Activated T-helper 1 cell treated with anti-CD3 and anti-CD28 coated beads, Interleukin-12 subunit alpha, Interleukin-12 subunit beta, Interleukin-2, Interleukin-4 antibody, amounts not matched to agents 30 ng/mL and 10 ng/mL and 1 ng/mL, durations not matched to agents 14 hours and 24 hours and 36 hours (primary cell): ENCODE measurements around the gene APOBEC3A. TPM values are rescaled to one million over a fixed set of nuclear protein-coding genes. Genes with fewer than 3 reads are reported as not detected.
"Not testable (repeated sequence)": the region's sequence is repeated elsewhere in the genome, so short reads cannot be mapped to it uniquely, and the experiment has no call there.

ENCODE experiments used
- DNase-seq: peaks from one replicate; pipeline ENCODE4 v3.0.0; 2021; ENCODE audit warnings: low spot score
- H3K27ac Mint-ChIP-seq: one replicate; pipeline ENCODE4 v1.8.0; 2021; ENCODE audit warnings: mild to moderate bottlenecking, mixed read lengths
- H3K27me3 Mint-ChIP-seq: one replicate; pipeline ENCODE4 v1.8.0; 2022; ENCODE audit warnings: mild to moderate bottlenecking, moderate library complexity, mixed read lengths; ENCODE audit not compliant: insufficient read depth
- H3K36me3 Mint-ChIP-seq: one replicate; pipeline ENCODE4 v1.8.0; 2021; ENCODE audit warnings: low read depth, mixed read lengths
- H3K4me1 Mint-ChIP-seq: one replicate; pipeline ENCODE4 v1.8.0; 2021; ENCODE audit warnings: low read depth, mixed read lengths
- H3K4me3 Mint-ChIP-seq: one replicate; pipeline ENCODE4 v1.8.0; 2021; ENCODE audit warnings: mild to moderate bottlenecking, moderate library complexity, mixed read lengths
- H3K9me3 Mint-ChIP-seq: one replicate; pipeline ENCODE4 v1.8.0; 2021; ENCODE audit warnings: mixed read lengths
- intact Hi-C: fragments of 100-400 bp; cut with micrococcal nuclease; formaldehyde crosslinking; loops from one replicate; pipeline ENCODE4 v1.15.1; 2024
- total RNA-seq: library from RNA; stranded (reverse); gene quantifications from 2 replicates; pipeline ENCODE4 v1.2.3, GENCODE V29; 2022

APOBEC3A gene
- total RNA-seq, 1 donor from 2014 or later, result not detected

DNA sequence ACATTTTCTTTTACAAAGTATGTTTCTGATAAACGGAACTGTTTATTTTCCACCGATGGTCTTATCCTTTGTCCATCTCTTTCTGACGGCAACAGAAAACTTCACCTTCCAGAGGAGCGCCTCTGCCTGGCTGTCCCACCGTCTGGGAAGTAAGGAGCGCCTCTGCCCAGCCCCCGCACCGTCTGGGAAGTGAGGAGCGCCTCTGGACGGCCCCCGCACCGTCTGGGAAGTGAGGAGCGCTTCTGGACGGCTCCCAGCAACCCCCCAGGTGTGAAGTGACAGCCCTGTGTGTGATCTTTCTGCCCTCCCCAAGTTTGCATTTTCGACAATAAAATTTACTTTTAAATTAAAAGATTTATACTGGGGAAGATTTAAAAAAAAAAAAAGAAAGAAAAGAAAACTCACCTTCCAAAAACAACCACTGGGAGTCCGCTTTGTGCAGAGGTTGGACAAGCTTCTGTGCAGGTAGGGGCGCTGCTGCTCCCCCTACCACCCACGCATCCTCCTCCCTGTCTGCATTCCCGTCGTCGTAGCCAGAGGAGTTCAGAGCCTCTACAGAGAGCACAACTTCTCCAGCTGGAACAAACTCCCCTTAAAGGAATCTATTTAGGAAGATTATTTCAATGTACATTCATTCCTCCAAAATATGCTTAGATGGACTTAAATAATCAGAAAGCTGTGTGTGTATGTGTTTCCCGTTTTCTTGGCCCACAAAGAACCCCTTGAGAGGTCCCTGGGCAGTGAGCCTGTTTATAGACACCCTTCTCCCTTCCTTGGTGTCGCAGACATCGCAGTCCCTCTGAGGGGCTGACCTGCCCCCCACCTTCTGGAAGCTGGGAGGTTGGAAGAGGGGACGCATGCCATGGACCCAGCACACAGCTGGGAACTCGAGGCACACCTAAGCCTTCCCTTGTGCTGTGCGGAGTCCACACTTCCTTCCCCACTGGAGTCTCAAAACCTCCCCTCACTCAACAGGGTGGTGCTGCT, 23.9 kb downstream of the APOBEC3A start:
- H3K27me3 Mint-ChIP-seq, result no peaks in the 10 kb centered on the region
- peaks cover 12% of the 10 kb centered on the region for H3K9me3 Mint-ChIP-seq
- intact Hi-C loops, result loop anchor here (5.0 to 10.0 kb wide), 3 partner anchors 116 to 1176 kb away; partner anchors contain the start of genes APOBEC3H, GCAT and SUN2
- H3K4me1 Mint-ChIP-seq, result peaks cover 50% of the 10 kb centered on the region
- H3K36me3 Mint-ChIP-seq, result peaks cover 15% of the 10 kb centered on the region
- H3K4me3 Mint-ChIP-seq, result peak overlapping the region; percentile 75
- H3K27ac Mint-ChIP-seq, result peak overlapping the region; percentile 72
- DNase-seq, result no peak

DNA sequence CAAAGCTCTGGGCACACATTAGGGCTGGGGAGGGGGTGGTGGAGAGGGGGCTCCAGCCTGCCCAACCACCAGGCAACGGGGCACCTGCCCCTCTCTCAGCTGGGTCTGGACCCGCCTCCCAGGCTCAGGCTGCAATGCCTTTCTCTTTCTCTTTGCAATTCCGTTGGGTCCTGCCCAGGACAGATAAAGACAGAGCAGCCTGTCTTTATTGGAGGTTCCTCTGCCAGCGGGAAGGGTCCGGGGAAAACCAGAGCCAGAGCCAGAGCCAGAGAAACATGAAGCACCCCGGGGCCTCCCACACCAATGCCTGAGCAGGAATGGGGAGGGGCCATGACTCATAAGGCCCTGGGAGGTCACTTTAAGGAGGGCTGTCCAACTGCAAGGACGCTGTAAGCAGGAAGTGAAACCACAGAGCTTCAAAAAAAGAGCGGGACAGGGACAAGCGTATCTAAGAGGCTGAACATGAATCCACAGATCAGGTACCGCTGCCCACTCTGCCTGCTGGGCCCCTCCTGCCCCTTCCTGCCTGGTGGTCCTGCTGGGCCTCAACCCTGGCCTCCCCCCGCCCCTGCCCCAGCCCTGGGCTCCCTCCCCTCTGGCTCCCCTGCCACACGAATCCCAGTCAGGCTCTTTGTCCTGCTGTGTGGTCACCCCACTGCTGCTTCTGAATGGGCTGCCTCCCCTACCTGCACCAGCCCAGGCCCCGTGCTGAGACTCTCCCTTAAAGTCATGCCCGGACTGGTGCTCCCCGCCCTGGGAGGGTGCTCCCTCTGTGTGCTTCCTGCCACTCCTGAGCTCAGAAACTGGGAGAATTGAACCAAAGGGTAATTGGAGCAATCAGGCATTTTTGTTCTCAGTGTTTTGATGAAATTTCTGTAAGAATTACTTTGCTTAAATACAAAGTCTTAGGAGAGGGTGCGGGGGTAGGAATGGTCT, 24.9 kb downstream of the APOBEC3A start, which contains the start of gene APOBEC3B:
Gene APOBEC3B (plus strand): TSS at position 356 of the 936 bp plus-strand sequence. CDS start 107 bp downstream, at position 463.
- peaks cover 9% of the 10 kb centered on the region for H3K9me3 Mint-ChIP-seq
- intact Hi-C loops, result loop anchor here (1.0 to 10.0 kb wide), 5 partner anchors 9 to 1177 kb away; partner anchors contain the start of genes APOBEC3H, GCAT and SUN2
- H3K4me1 Mint-ChIP-seq, result peaks cover 53% of the 10 kb centered on the region

DNA sequence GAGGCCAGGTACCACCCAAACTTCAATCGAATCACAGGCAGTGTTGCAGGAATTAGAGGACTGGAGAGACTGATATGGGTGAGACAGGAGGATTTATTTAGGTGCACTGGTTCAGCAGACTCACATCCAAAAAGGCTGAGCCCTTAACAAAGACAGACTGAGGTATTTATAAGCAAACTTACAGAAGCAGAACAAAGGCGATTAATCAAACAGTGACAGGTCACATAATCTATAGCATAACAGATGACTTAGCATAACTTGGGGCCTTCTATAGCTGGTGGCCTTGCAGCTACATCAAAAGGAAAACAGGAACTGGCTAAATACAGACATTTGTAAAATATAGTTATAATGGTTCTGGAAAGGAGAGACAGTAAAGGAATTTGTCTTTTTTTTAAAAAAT, 26.8 kb downstream of the APOBEC3A start:
- Mint-ChIP-seq H3K36me3 (peaks cover 22% of the 10 kb centered on the region), H3K4me1 (peaks cover 70% of the 10 kb centered on the region), H3K4me3 (no peak overlapping the region), H3K27ac (peak overlapping the region; percentile 74), H3K27me3 (no peaks in the 10 kb centered on the region), H3K9me3 (peaks cover 8% of the 10 kb centered on the region)
- DNase-seq, result no peak
- intact Hi-C loops, result loop anchor here (2.0 to 10.0 kb wide), 4 partner anchors 113 to 1179 kb away; partner anchors contain the start of genes APOBEC3H, DNAL4, GCAT and SUN2

More for the DNA sequence above, 24.9 kb downstream of the APOBEC3A start, which contains the start of gene APOBEC3B:
- H3K36me3 Mint-ChIP-seq, result peaks cover 16% of the 10 kb centered on the region
- DNase-seq, result peak; percentile 75
- peak within 1 kb of the TSS; percentile 91 for H3K27ac Mint-ChIP-seq
- peak within 1 kb of the TSS; percentile 75 for H3K4me3 Mint-ChIP-seq
- H3K27me3 Mint-ChIP-seq, result no peaks in the 10 kb centered on the region

DNA sequence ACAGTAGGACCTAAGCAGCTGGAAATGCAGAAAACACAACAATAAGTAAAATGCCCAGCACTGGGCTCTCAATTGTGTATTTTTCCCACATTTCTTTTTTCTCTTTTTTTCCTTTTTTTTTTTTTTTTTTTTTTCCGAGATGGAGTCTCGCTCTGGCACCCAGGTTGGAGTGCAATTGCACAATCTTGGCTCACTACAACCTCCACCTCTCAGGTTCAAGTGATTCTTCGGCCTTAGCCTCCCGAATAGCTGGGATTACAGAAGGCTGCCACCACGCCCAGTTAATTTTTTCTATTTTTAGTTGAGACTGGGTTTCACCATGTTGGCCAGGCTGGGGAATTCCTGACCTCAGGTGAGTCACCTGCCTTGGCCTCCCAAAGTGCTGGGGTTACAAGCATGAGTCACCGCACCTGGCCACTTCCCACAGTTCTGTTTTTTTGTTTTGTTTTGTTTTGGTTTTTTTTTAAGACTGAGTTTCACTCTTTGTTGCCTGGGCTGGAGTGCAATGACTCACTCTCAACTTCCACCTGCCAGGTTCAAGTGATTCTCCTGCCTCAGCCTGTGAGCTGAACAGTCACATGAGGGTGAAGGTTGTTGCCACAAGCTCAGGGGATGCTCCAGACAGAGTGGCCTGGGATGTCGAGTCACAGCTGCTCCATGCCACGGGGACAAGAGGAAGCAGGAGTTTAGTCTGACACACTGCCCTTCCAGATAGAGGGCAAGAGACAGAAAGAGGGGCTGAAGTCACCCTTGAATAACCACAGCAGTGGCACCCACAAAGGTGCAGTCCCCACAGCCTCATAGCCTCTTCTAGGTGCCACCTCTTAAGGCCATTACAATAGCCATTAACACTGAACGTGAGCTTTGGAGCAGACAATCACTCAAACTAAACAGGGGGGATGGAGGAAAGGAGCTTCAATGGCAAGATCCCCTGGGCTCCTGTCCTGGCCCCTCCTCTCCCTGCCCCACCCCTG, 27.7 kb downstream of the APOBEC3A start:
- Mint-ChIP-seq H3K4me3 (peak overlapping the region; percentile 56), H3K4me1 (peaks cover 77% of the 10 kb centered on the region), H3K27ac (peak overlapping the region; percentile 95), H3K36me3 (peaks cover 27% of the 10 kb centered on the region)
- not testable (repeated sequence) for H3K9me3 Mint-ChIP-seq, H3K27me3 Mint-ChIP-seq
- intact Hi-C loops, result loop anchor here (1.0 to 10.0 kb wide), 9 partner anchors 18 to 1180 kb away; partner anchors contain the start of genes APOBEC3C, APOBEC3H, DNAL4 and GCAT
- peak; percentile 86 for DNase-seq

DNA sequence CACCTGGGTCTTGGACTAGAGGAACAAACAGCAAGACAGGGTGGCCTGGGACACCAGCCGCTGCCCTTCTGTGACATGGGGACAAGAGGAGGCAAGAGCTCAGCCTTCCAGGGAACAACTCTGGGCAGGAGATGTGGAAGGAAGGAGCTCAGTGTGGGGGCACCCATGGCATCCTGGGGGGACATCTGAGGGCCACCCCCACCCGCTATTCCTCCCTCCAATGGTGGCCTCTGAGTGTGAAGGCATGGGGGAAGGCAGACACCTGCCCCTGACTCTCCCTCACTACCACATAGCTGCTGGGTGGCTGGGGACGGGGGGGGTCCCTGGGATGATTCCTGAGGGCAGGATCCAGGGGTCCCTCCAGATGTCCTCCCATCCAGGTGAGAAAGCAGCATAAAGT, 29.2 kb downstream of the APOBEC3A start:
- Mint-ChIP-seq H3K27me3 (no peaks in the 10 kb centered on the region), H3K4me3 (no peak overlapping the region)

DNA sequence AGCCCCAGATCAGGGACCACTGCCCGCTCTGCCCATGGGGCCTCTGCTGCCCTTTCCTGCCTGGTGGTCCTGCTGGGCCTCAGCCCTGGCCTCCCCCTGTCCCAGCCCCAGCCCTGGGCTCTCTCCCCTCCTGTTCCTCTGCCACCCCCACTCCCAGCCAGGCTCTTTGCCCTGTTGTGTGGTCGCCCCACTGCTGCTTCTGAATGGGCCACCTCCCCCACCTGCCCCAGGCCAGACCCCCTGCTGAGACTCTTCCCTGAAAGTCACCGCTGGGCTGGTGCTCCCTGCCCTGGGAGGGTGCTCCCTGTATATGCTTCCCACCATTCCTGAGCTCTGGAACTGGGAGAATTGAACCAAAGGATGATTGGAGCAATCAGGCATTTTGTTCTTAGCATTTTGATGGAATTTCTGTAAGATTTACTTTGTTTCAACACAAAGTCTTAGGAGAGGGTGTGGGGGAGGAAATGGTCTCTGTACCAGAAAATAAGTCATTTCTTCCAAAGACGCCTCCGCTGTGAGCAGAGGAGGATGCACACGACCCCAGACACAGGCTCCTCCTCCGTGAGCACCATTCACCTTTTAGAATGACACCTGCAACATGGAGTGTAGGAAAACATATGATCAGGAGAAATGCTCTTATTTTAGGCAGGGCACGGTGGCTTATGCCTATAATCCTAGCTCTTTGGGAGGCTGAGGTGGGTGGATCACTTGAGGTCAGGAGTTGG, 29.9 kb downstream of the APOBEC3A start:
- no peak for DNase-seq
- H3K27ac Mint-ChIP-seq, result peak overlapping the region; percentile 88
- H3K36me3 Mint-ChIP-seq, result peaks cover 26% of the 10 kb centered on the region
- H3K27me3 Mint-ChIP-seq, result no peaks in the 10 kb centered on the region
- H3K4me1 Mint-ChIP-seq, result peaks cover 70% of the 10 kb centered on the region
- H3K4me3 Mint-ChIP-seq, result peak overlapping the region; percentile 45
- intact Hi-C loops, result loop anchor here (10.0 kb wide), 2 partner anchors 233 to 1183 kb away; partner anchors contain the start of genes GCAT and SUN2
- peaks cover 8% of the 10 kb centered on the region for H3K9me3 Mint-ChIP-seq

More for the DNA sequence above, 29.2 kb downstream of the APOBEC3A start:
- intact Hi-C loops, result loop anchor here (10.0 kb wide), 2 partner anchors 232 to 1182 kb away; partner anchors contain the start of genes GCAT and SUN2
- H3K4me1 Mint-ChIP-seq, result peaks cover 77% of the 10 kb centered on the region
- peaks cover 27% of the 10 kb centered on the region for H3K36me3 Mint-ChIP-seq
- H3K9me3 Mint-ChIP-seq, result peaks cover 8% of the 10 kb centered on the region
- no peak for DNase-seq
- H3K27ac Mint-ChIP-seq, result peak overlapping the region; percentile 55

DNA sequence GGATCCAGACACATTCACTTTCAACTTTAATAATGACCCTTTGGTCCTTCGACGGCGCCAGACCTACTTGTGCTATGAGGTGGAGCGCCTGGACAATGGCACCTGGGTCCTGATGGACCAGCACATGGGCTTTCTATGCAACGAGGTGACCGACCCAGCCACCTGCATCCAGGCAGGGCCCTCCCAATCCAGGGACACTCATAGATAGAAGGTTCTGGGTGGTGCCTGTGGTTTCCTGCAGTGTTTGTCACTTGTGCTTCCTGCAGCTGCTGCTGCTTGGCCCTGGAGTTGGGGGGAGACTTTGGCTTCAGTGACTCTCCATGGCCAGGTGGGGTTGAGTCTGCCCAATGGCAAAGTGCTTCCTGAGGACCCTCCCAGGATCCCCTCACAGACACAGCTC, 32.1 kb downstream of the APOBEC3A start:
- peak overlapping the region; percentile 81 for H3K27ac Mint-ChIP-seq
- intact Hi-C loops, result loop anchor here (10.0 kb wide), 2 partner anchors 235 to 1185 kb away; partner anchors contain the start of genes GCAT and SUN2
- peaks cover 16% of the 10 kb centered on the region for H3K36me3 Mint-ChIP-seq
- H3K4me1 Mint-ChIP-seq, result peaks cover 67% of the 10 kb centered on the region
- peak; percentile 30 for DNase-seq
- no peak overlapping the region for H3K4me3 Mint-ChIP-seq
- H3K9me3 Mint-ChIP-seq, result no peaks in the 10 kb centered on the region
- H3K27me3 Mint-ChIP-seq, result peaks cover 4% of the 10 kb centered on the region

DNA sequence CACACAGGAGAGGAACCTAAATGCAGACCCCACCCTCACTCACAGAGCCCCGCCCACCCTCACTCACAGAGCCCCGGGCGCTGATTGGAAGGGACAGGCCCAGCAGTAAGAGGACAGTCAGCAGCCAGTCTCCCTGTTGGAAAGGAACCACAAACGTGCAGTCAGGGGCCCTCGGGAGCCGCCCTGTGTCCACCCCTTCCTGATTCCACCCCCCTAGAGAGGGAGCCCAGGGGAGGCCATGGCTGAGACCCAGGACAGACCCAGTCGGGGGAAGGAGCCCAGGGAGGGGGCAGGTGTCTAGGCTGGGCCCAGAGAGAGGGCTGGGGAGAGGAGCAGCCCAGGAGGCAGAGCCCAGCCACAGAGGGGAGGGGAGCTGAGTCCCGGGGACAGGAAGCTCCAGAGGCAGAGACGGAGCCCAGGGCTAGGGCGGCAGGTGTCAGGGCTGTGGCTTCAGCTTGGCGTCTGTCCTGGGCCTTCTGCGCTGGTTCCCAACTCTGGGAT, 35.5 kb downstream of the APOBEC3A start:
- H3K9me3 Mint-ChIP-seq, H3K4me3 Mint-ChIP-seq, H3K36me3 Mint-ChIP-seq, DNase-seq, H3K27ac Mint-ChIP-seq, intact Hi-C loops: not testable (repeated sequence)
- peaks cover 36% of the 10 kb centered on the region for H3K4me1 Mint-ChIP-seq
- peaks cover 12% of the 10 kb centered on the region for H3K27me3 Mint-ChIP-seq

DNA sequence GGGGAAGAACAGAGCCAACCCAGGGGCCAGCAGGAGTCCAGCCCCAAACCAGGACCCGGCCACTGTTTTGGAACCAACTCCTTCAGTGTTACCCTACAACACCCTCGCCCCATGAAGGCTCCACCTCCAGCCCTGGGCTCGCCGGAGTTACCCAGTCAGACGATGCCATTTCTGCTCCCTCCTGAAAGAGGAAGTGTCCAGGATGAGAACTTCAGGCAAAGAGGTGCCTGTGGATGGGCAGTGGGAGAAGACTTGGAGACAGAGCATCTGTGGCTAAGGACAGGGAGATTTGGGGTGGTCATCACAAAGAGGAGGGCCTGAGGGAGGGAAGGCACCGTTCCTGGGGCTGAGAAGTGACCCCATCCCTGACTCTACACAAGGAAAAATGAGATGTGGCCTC, 38.7 kb downstream of the APOBEC3A start:
- peaks cover 22% of the 10 kb centered on the region for H3K27me3 Mint-ChIP-seq
- intact Hi-C loops, result no loop called here
- H3K4me1 Mint-ChIP-seq, result peaks cover 13% of the 10 kb centered on the region
- H3K4me3 Mint-ChIP-seq, result no peak overlapping the region
- peaks cover 3% of the 10 kb centered on the region for H3K36me3 Mint-ChIP-seq
- peak overlapping the region; percentile 2 for H3K27ac Mint-ChIP-seq
- no peak for DNase-seq
- H3K9me3 Mint-ChIP-seq, result peaks cover 3% of the 10 kb centered on the region

DNA sequence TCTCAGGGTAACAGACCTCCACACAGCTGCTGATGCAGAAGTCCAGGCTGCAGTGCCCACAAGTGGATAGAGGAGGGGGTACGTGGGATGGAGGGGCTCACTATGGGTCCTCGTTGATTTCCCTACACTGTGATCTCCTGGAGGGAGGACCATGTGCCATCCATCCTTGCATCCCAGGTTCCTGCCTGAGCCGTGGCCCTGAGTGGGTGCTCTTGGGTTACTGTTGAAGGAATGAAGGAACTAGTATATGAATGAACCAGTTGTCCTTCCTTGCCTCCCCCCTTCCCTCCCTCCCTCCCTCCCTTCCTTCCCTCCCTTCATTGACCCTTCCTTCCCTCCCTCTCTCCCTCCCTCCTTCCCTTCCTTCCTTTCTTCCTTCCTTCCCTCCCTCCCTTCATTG, 40.1 kb downstream of the APOBEC3A start:
- intact Hi-C loops, result no loop called here
- Mint-ChIP-seq H3K9me3 (peaks cover 3% of the 10 kb centered on the region), H3K27ac (no peak overlapping the region), H3K4me1 (peaks cover 13% of the 10 kb centered on the region), H3K36me3 (peaks cover 3% of the 10 kb centered on the region), H3K4me3 (no peak overlapping the region), H3K27me3 (peaks cover 24% of the 10 kb centered on the region)
- DNase-seq, result no peak
